Measurements from ENCODE around the gene MMP27. TPM values are rescaled to one million over a fixed set of nuclear protein-coding genes. Genes with fewer than 3 reads are reported as not detected.
"Not testable (repeated sequence)": the region's sequence is repeated elsewhere in the genome, so short reads cannot be mapped to it uniquely, and the experiment has no call there.

MMP27 gene
- not detected in 2 replicates for total RNA-seq (2014; rRNA removed; shearing (Covaris generic))

GRCh38 chr11:102705626-102706025 is at the start of gene MMP27:
TSS of gene MMP27 (minus strand) at chr11:102705769. CDS start at chr11:102705714, 55 bp downstream.
- DNase-seq (ENCODE audit: low read depth), result no peak

- no peak for DNase-seq (ENCODE audit: low read depth)
Measured at GRCh38 chr11:102753267-102753666, 47.7 kb upstream of the MMP27 start.

- DNase-seq (ENCODE audit: low read depth), result no peak
Measured at GRCh38 chr11:102751673-102752072, 46.1 kb upstream of the MMP27 start.

- DNase-seq (ENCODE audit: low read depth), result no peak
Measured at GRCh38 chr11:102749101-102749722, 43.6 kb upstream of the MMP27 start.

GRCh38 chr11:102746746-102747578 is 41.4 kb upstream of the MMP27 start:
- not testable (repeated sequence) for DNase-seq (ENCODE audit: low read depth)

GRCh38 chr11:102734650-102735049 is 29.1 kb upstream of the MMP27 start:
- DNase-seq (ENCODE audit: low read depth), result no peak

- DNase-seq (ENCODE audit: low read depth), result peak; percentile 61
Measured at GRCh38 chr11:102733232-102733875, 27.8 kb upstream of the MMP27 start.

GRCh38 chr11:102730944-102731343 is 25.4 kb upstream of the MMP27 start:
- not testable (repeated sequence) for DNase-seq (ENCODE audit: low read depth)

- peak; percentile 47 for DNase-seq (ENCODE audit: low read depth)
Measured at GRCh38 chr11:102729849-102730815, 24.6 kb upstream of the MMP27 start.

GRCh38 chr11:102727890-102728289 is 22.3 kb upstream of the MMP27 start:
- peak; percentile 56 for DNase-seq (ENCODE audit: low read depth)

GRCh38 chr11:102724904-102725500 is 19.4 kb upstream of the MMP27 start, which contains the start of gene MMP8:
TSS of gene MMP8 (minus strand) at chr11:102724954. CDS start at chr11:102724855, 99 bp downstream.
- peak; percentile 57 for DNase-seq (ENCODE audit: low read depth)

- no peak for DNase-seq (ENCODE audit: low read depth)
Measured at GRCh38 chr11:102722821-102723220, 17.3 kb upstream of the MMP27 start.

GRCh38 chr11:102719620-102720277 is 14.2 kb upstream of the MMP27 start:
- DNase-seq (ENCODE audit: low read depth), result no peak

GRCh38 chr11:102717280-102717679 is 11.7 kb upstream of the MMP27 start:
- DNase-seq (ENCODE audit: low read depth), result no peak

- DNase-seq (ENCODE audit: low read depth), result no peak
Measured at GRCh38 chr11:102716527-102716926, 11.0 kb upstream of the MMP27 start.

GRCh38 chr11:102712137-102712536 is 6.6 kb upstream of the MMP27 start:
- DNase-seq (ENCODE audit: low read depth), result no peak

GRCh38 chr11:102709201-102709945 is 3.8 kb upstream of the MMP27 start:
- DNase-seq (ENCODE audit: low read depth), result no peak

GRCh38 chr11:102708654-102709053 is 3.1 kb upstream of the MMP27 start:
- DNase-seq (ENCODE audit: low read depth), result no peak

- no peak for DNase-seq (ENCODE audit: low read depth)
Measured at GRCh38 chr11:102704841-102705240, 728 bp downstream of the MMP27 start.

All from RPMI7951 (cell line).